Neural progenitor cell (in vitro differentiated cells): ENCODE results near the gene DIABLO. TPM values are rescaled to one million over a fixed set of nuclear protein-coding genes. Genes with fewer than 3 reads are reported as not detected.

ENCODE experiments used
- DNase-seq: peaks from one replicate; pipeline ENCODE4 v3.0.0-alpha.2; 2016; ENCODE audit warnings: low spot score
- H2AFZ ChIP-seq: fragments of 200-600 bp; sonication (generic); replicated peaks from 2 replicates; pipeline ENCODE4 v1.6.1; 2016; ENCODE audit warnings: antibody characterized with exemption
- H3F3A ChIP-seq: fragments of 200-600 bp; sonication (generic); 2 replicates; pipeline ENCODE4 v1.6.1; 2016; ENCODE audit warnings: antibody characterized with exemption, low read depth
- H3K27ac ChIP-seq: fragments of 200-600 bp; sonication (generic); 2 replicates; pipeline ENCODE4 v1.5.1; 2016; ENCODE audit warnings: mild to moderate bottlenecking
- H3K27me3 ChIP-seq: fragments of 200-600 bp; sonication (generic); 2 replicates; pipeline ENCODE4 v1.6.1; 2016; ENCODE audit warnings: mild to moderate bottlenecking, moderate library complexity
- H3K36me3 ChIP-seq: fragments of 200-600 bp; sonication (generic); 2 replicates; pipeline ENCODE4 v1.5.1; 2016
- H3K4me1 ChIP-seq: fragments of 200-600 bp; sonication (generic); 2 replicates; pipeline ENCODE4 v1.6.1; 2016; ENCODE audit warnings: mixed run types
- H3K4me2 ChIP-seq: fragments of 200-600 bp; sonication (generic); 2 replicates; pipeline ENCODE4 v1.6.1; 2016
- H3K4me3 ChIP-seq: fragments of 200-600 bp; sonication (generic); 2 replicates; pipeline ENCODE4 v1.5.1; 2016
- H3K79me2 ChIP-seq: fragments of 200-600 bp; sonication (generic); 2 replicates; pipeline ENCODE4 v1.6.1; 2016; ENCODE audit warnings: low read depth
- H3K9ac ChIP-seq: fragments of 200-600 bp; sonication (generic); 2 replicates; pipeline ENCODE4 v1.6.1; 2016
- H3K9me3 ChIP-seq: fragments of 200-600 bp; sonication (generic); 2 replicates; pipeline ENCODE4 v1.5.1; 2016; ENCODE audit warnings: low read depth
- H4K20me1 ChIP-seq: fragments of 200-600 bp; sonication (generic); 2 replicates; pipeline ENCODE4 v1.6.1; 2016; ENCODE audit warnings: low read depth
- H3K27ac Mint-ChIP-seq: 3 replicates; pipeline ENCODE4 v1.8.0; 2021; ENCODE audit warnings: mixed read lengths
- H3K27me3 Mint-ChIP-seq: 2 replicates; pipeline ENCODE4 v1.8.0; 2022; ENCODE audit warnings: low read depth, mild to moderate bottlenecking, inconsistent platforms, moderate library complexity, mixed read lengths; ENCODE audit not compliant: insufficient read depth
- H3K36me3 Mint-ChIP-seq: 3 replicates; pipeline ENCODE4 v1.8.0; 2021; ENCODE audit warnings: mixed read lengths
- H3K4me1 Mint-ChIP-seq: 3 replicates; pipeline ENCODE4 v1.8.0; 2021; ENCODE audit warnings: mixed read lengths
- H3K4me3 Mint-ChIP-seq: 3 replicates; pipeline ENCODE4 v1.8.0; 2021; ENCODE audit warnings: mild to moderate bottlenecking, moderate library complexity, mixed read lengths
- H3K9me3 Mint-ChIP-seq: 3 replicates; pipeline ENCODE4 v1.8.0; 2020; ENCODE audit warnings: mixed read lengths
- CTCF ChIP-seq: fragments of 200-600 bp; sonication (generic); IDR thresholded peaks from 2 replicates; pipeline ENCODE4 v1.5.1; 2017; ENCODE audit warnings: antibody characterized with exemption, mild to moderate bottlenecking
- EZH2 ChIP-seq: fragments of 200-600 bp; sonication (generic); IDR thresholded peaks from 2 replicates; pipeline ENCODE4 v1.6.1; 2017; ENCODE audit warnings: antibody characterized with exemption, mild to moderate bottlenecking, moderate library complexity
- EZH2phosphoT487 ChIP-seq: fragments of 200-600 bp; sonication (generic); IDR thresholded peaks from 2 replicates; pipeline ENCODE4 v1.6.1; 2017; ENCODE audit warnings: antibody characterized with exemption
- total RNA-seq: library from RNA; depleted of rRNA; stranded (reverse); fragments of >200 nt; gene quantifications from 2 replicates; pipeline ENCODE4 v1.2.3, GENCODE V29; 2015; ENCODE audit warnings: low replicate concordance

Gene DIABLO
- total RNA-seq, 1 donor from 2014 or later, result 131 TPM

GRCh38 chr12:122235741-122236140 is 9.9 kb upstream of the DIABLO start:
- Mint-ChIP-seq H3K27me3 (no peaks in the 10 kb centered on the region), H3K4me1 (no peaks in the 10 kb centered on the region), H3K9me3 (no peaks in the 10 kb centered on the region), H3K27ac (no peak overlapping the region), H3K4me3 (no peak overlapping the region), H3K36me3 (peaks cover 12% of the 10 kb centered on the region)
- H3K79me2 ChIP-seq, result no peaks in the 10 kb centered on the region
- no peaks in the 10 kb centered on the region for H3F3A ChIP-seq
- H2AFZ ChIP-seq, result no peak overlapping the region
- no peak overlapping the region for H3K4me3 ChIP-seq
- no peaks in the 10 kb centered on the region for H4K20me1 ChIP-seq
- H3K36me3 ChIP-seq, result no peaks in the 10 kb centered on the region
- no peaks in the 10 kb centered on the region for H3K4me1 ChIP-seq
- H3K27ac ChIP-seq, result no peak overlapping the region
- DNase-seq, result no peak
- no peaks in the 10 kb centered on the region for H3K27me3 ChIP-seq
- H3K9ac ChIP-seq, result no peak overlapping the region
- H3K9me3 ChIP-seq, result no peaks in the 10 kb centered on the region
- no peak overlapping the region for H3K4me2 ChIP-seq
- TF ChIP-seq EZH2 (no peak), EZH2phosphoT487 (no peak), CTCF (no peak)

GRCh38 chr12:122232691-122233090 is 6.8 kb upstream of the DIABLO start:
- Histone ChIP-seq H3K4me1 (no peaks in the 10 kb centered on the region), H2AFZ (no peak overlapping the region), H3K9ac (no peak overlapping the region), H3K36me3 (no peaks in the 10 kb centered on the region), H3K79me2 (no peaks in the 10 kb centered on the region), H3K9me3 (no peaks in the 10 kb centered on the region), H3K27me3 (no peaks in the 10 kb centered on the region), H3F3A (no peaks in the 10 kb centered on the region), H3K27ac (no peak overlapping the region), H3K4me3 (no peak overlapping the region), H3K4me2 (no peak overlapping the region), H4K20me1 (peaks cover under 1% of the 10 kb centered on the region)
- Mint-ChIP-seq H3K4me1 (no peaks in the 10 kb centered on the region), H3K27me3 (no peaks in the 10 kb centered on the region), H3K27ac (no peak overlapping the region), H3K4me3 (no peak overlapping the region), H3K9me3 (no peaks in the 10 kb centered on the region), H3K36me3 (peaks cover 8% of the 10 kb centered on the region)
- TF ChIP-seq EZH2phosphoT487, result no peak
- no peak for TF ChIP-seq CTCF
- TF ChIP-seq EZH2, result no peak
- no peak for DNase-seq

GRCh38 chr12:122230798-122231197 is 4.9 kb upstream of the DIABLO start:
- no peaks in the 10 kb centered on the region for H3K79me2 ChIP-seq
- peaks cover 7% of the 10 kb centered on the region for H3K27me3 ChIP-seq
- no peak overlapping the region for H3K4me2 ChIP-seq
- Mint-ChIP-seq H3K36me3 (peaks cover 8% of the 10 kb centered on the region), H3K27me3 (no peaks in the 10 kb centered on the region), H3K9me3 (no peaks in the 10 kb centered on the region), H3K4me1 (peaks cover 6% of the 10 kb centered on the region), H3K4me3 (no peak overlapping the region), H3K27ac (no peak overlapping the region)
- H3K36me3 ChIP-seq, result no peaks in the 10 kb centered on the region
- no peak overlapping the region for H3K4me3 ChIP-seq
- no peaks in the 10 kb centered on the region for H3K9me3 ChIP-seq
- no peaks in the 10 kb centered on the region for H3K4me1 ChIP-seq
- no peak for DNase-seq
- H3F3A ChIP-seq, result peaks cover 10% of the 10 kb centered on the region
- TF ChIP-seq EZH2phosphoT487 (no peak), EZH2 (no peak), CTCF (no peak)
- H4K20me1 ChIP-seq, result peaks cover 14% of the 10 kb centered on the region
- H3K27ac ChIP-seq, result no peak overlapping the region
- H3K9ac ChIP-seq, result no peak overlapping the region
- no peak overlapping the region for H2AFZ ChIP-seq
